ENCODE results near the gene NCOA3. TPM values are rescaled to one million over a fixed set of nuclear protein-coding genes. Genes with fewer than 3 reads are reported as not detected.

Gene NCOA3
- total RNA-seq, 1 donor from 2014 or later, result 45.9 TPM

GRCh38 chr20:47679462-47679861, 177.8 kb downstream of the NCOA3 start:
- peaks cover 7% of the 10 kb centered on the region for H3K4me1 Mint-ChIP-seq
- no peak overlapping the region for H3K4me3 Mint-ChIP-seq
- no peaks in the 10 kb centered on the region for H3K27me3 Mint-ChIP-seq (ENCODE audit: low read depth)
- peaks cover 2% of the 10 kb centered on the region for H3K36me3 Mint-ChIP-seq
- no peak for DNase-seq (ENCODE audit: low spot score in 2 of 2, unreplicated experiment in 2 of 2)
- no peak for TF ChIP-seq CTCF (IDR thresholded peaks at IDR 0.05; ENCODE audit: unreplicated experiment)
- H3K27ac Mint-ChIP-seq, result no peak overlapping the region
- H3K9me3 Mint-ChIP-seq, result no peaks in the 10 kb centered on the region

- Mint-ChIP-seq H3K36me3 (peaks cover 2% of the 10 kb centered on the region), H3K4me1 (peaks cover 7% of the 10 kb centered on the region), H3K4me3 (no peak overlapping the region), H3K27me3 (ENCODE audit: low read depth) (no peaks in the 10 kb centered on the region), H3K27ac (no peak overlapping the region), H3K9me3 (no peaks in the 10 kb centered on the region)
- no peak for TF ChIP-seq CTCF (IDR thresholded peaks at IDR 0.05; ENCODE audit: unreplicated experiment)
- DNase-seq (ENCODE audit: low spot score in 2 of 2, unreplicated experiment in 2 of 2), result no peak
Observed at GRCh38 chr20:47680804-47681529, 179.3 kb downstream of the NCOA3 start.

- no peaks in the 10 kb centered on the region for H3K9me3 Mint-ChIP-seq
- DNase-seq (ENCODE audit: low spot score in 2 of 2, unreplicated experiment in 2 of 2), result no peak
- no peaks in the 10 kb centered on the region for H3K27me3 Mint-ChIP-seq (ENCODE audit: low read depth)
- H3K4me1 Mint-ChIP-seq, result peaks cover 11% of the 10 kb centered on the region
- peak overlapping the region; percentile 50 for H3K27ac Mint-ChIP-seq
- H3K36me3 Mint-ChIP-seq, result peaks cover 2% of the 10 kb centered on the region
- no peak for TF ChIP-seq CTCF (IDR thresholded peaks at IDR 0.05; ENCODE audit: unreplicated experiment)
- no peak overlapping the region for H3K4me3 Mint-ChIP-seq
Observed at GRCh38 chr20:47682028-47682783, 180.5 kb downstream of the NCOA3 start.

- H3K36me3 Mint-ChIP-seq, result peaks cover 5% of the 10 kb centered on the region
- H3K27ac Mint-ChIP-seq, result no peak overlapping the region
- H3K4me3 Mint-ChIP-seq, result no peak overlapping the region
- peaks cover 10% of the 10 kb centered on the region for H3K4me1 Mint-ChIP-seq
- no peak for TF ChIP-seq CTCF (IDR thresholded peaks at IDR 0.05; ENCODE audit: unreplicated experiment)
- no peaks in the 10 kb centered on the region for H3K27me3 Mint-ChIP-seq (ENCODE audit: low read depth)
- DNase-seq (ENCODE audit: low spot score in 2 of 2, unreplicated experiment in 2 of 2), result no peak
- no peaks in the 10 kb centered on the region for H3K9me3 Mint-ChIP-seq
Observed at GRCh38 chr20:47682916-47683315, 181.2 kb downstream of the NCOA3 start.

- Mint-ChIP-seq H3K27ac (no peak overlapping the region), H3K27me3 (ENCODE audit: low read depth) (no peaks in the 10 kb centered on the region), H3K36me3 (peaks cover 6% of the 10 kb centered on the region), H3K4me3 (no peak overlapping the region), H3K4me1 (peaks cover 9% of the 10 kb centered on the region), H3K9me3 (no peaks in the 10 kb centered on the region)
- DNase-seq (ENCODE audit: low spot score in 2 of 2, unreplicated experiment in 2 of 2), result no peak
- TF ChIP-seq CTCF (IDR thresholded peaks at IDR 0.05; ENCODE audit: unreplicated experiment), result no peak
Observed at GRCh38 chr20:47684306-47685080, 182.8 kb downstream of the NCOA3 start.
